Measurements from ENCODE around the gene MEF2D. TPM values are rescaled to one million over a fixed set of nuclear protein-coding genes. Genes with fewer than 3 reads are reported as not detected.
A peak's percentile ranks its signal among the peaks of the same experiment; 100 is the strongest.

MEF2D gene
- polyA plus RNA-seq, 1 donor (not counting 4 experiments of a cell fraction or from before 2014, with no cell fraction given): 9.3 TPM

DNA sequence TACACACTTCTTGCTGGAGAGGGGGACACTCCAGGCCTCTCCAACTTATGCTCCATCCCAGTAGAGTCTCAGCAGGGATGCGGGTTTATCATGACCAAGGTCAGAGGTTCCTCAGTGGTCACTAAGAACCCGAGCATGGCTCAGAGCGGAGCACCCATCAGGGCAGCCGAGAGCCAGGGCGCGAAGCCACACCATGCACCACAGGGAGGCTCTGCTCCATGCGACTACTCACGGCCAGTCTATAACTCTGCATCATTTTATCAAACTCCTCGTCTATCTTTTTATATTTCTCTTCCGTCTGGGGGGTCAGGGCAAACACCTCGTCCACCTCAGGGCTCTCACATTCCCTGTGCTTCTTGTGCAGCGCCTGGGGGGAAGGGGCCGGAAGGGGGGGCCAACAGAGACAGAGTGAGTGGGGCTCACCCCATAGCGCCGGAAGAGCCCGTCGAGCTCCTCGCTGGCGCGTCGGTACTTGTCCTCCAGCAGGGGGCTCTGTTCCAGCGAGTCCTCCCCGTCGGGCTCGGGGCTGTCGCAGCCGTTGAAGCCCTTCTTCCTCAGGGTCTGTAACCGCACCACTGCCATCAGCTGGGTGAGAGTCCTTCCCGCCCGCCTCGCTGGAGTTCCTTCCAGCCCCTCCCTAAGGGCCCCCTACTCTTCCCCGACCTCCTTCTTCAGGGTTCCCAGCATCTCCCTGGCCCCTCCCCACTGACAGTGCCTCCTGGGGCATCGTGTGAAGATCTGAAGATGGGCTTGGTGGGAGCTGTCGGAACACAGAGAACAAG lies 20.0 kb downstream of the MEF2D start:
- H3K4me3 ChIP-seq (ENCODE audit: control insufficient read depth in 2 of 3, extremely low read depth in 1 of 3, insufficient read depth in 2 of 3, low read depth in 1 of 3, low read length in 3 of 3): no peak overlapping the region
- peaks cover 17% of the 10 kb centered on the region for H3K79me2 ChIP-seq (ENCODE audit: control insufficient read depth, insufficient read depth, low read length)
- H3K27me3 ChIP-seq (ENCODE audit: control insufficient read depth, extremely low read depth, insufficient read depth, low read length): no peaks in the 10 kb centered on the region
- H3K27ac ChIP-seq (ENCODE audit: control insufficient read depth, insufficient read depth, low read length): no peak overlapping the region
- H3K9ac ChIP-seq (ENCODE audit: control insufficient read depth, extremely low read depth, insufficient read depth, low read length): no peak overlapping the region
- H3K9me1 ChIP-seq (ENCODE audit: control insufficient read depth, extremely low read depth, insufficient read depth, low read length): peaks cover 5% of the 10 kb centered on the region
- peaks cover 62 to 68% of the 10 kb centered on the region in 2 experiments for H3K36me3 ChIP-seq (ENCODE audit: control insufficient read depth in 2 of 2, extremely low read depth in 1 of 2, insufficient read depth in 2 of 2, low read length in 2 of 2)
- FAIRE-seq (no peak), DNase-seq (ENCODE audit: low read depth, low spot score) (no peak)
- no peak overlapping the region for H2AFZ ChIP-seq (ENCODE audit: control insufficient read depth, low read length)
- H3K9me3 ChIP-seq (ENCODE audit: control insufficient read depth, low read depth, low read length): no peaks in the 10 kb centered on the region
- H4K20me1 ChIP-seq (ENCODE audit: control insufficient read depth, extremely low read depth, insufficient read depth, low read length): peaks cover 9% of the 10 kb centered on the region
- H3K4me1 ChIP-seq (ENCODE audit: control insufficient read depth, extremely low read depth, insufficient read depth, low read length): peaks cover 16% of the 10 kb centered on the region
- dilution Hi-C loops (cut with MboI; ENCODE audit: extremely low pct_ligation_motif_present, low sequenced_read_pairs): no loop called here
- TF ChIP-seq, protein P1, sequence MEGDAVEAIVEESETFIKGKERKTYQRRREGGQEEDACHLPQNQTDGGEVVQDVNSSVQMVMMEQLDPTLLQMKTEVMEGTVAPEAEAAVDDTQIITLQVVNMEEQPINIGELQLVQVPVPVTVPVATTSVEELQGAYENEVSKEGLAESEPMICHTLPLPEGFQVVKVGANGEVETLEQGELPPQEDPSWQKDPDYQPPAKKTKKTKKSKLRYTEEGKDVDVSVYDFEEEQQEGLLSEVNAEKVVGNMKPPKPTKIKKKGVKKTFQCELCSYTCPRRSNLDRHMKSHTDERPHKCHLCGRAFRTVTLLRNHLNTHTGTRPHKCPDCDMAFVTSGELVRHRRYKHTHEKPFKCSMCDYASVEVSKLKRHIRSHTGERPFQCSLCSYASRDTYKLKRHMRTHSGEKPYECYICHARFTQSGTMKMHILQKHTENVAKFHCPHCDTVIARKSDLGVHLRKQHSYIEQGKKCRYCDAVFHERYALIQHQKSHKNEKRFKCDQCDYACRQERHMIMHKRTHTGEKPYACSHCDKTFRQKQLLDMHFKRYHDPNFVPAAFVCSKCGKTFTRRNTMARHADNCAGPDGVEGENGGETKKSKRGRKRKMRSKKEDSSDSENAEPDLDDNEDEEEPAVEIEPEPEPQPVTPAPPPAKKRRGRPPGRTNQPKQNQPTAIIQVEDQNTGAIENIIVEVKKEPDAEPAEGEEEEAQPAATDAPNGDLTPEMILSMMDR (optimal IDR thresholded peaks at IDR 0.05 in 1 of 3, IDR thresholded peaks at IDR 0.05 in 1 of 3, conservative IDR thresholded peaks at IDR 0.05 in 1 of 3; ENCODE audit: extremely low read depth in 1 of 3, insufficient read depth in 2 of 3, low read length in 3 of 3): peak; percentile 66 to 72 (median 72)
- no peak for TF ChIP-seq EZH2 (IDR thresholded peaks at IDR 0.05; ENCODE audit: low read length)
- H3K4me2 ChIP-seq (ENCODE audit: control insufficient read depth, extremely low read depth, insufficient read depth, low read depth, low read length): no peak overlapping the region

DNA sequence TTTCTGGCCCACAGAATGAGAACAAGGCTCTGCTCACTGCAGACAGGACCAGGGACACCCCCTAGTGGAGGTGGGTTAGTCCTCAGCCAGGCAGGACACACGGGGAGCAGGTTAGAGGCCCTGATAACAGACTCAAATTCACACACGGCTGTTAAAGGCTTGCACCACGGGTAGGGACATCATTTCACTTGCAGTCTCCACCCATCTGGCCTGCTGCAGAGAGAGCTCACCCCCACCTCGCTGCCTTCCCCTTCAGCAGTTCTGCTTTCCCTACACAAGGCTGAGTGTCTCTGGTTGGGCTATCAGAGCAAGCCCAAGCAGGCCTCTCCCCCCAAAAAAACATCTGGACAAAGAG lies 20.6 kb downstream of the MEF2D start:
- no peak overlapping the region for H3K9ac ChIP-seq (ENCODE audit: control insufficient read depth, extremely low read depth, insufficient read depth, low read length)
- H3K4me1 ChIP-seq (ENCODE audit: control insufficient read depth, extremely low read depth, insufficient read depth, low read length): peaks cover 17% of the 10 kb centered on the region
- DNase-seq (ENCODE audit: low read depth, low spot score) (no peak), FAIRE-seq (no peak)
- no peak overlapping the region for H2AFZ ChIP-seq (ENCODE audit: control insufficient read depth, low read length)
- H3K9me1 ChIP-seq (ENCODE audit: control insufficient read depth, extremely low read depth, insufficient read depth, low read length): peaks cover 5% of the 10 kb centered on the region
- H3K79me2 ChIP-seq (ENCODE audit: control insufficient read depth, insufficient read depth, low read length): peaks cover 13% of the 10 kb centered on the region
- no peak overlapping the region for H3K4me2 ChIP-seq (ENCODE audit: control insufficient read depth, extremely low read depth, insufficient read depth, low read depth, low read length)
- no peaks in the 10 kb centered on the region for H3K27me3 ChIP-seq (ENCODE audit: control insufficient read depth, extremely low read depth, insufficient read depth, low read length)
- no peak overlapping the region for H3K27ac ChIP-seq (ENCODE audit: control insufficient read depth, insufficient read depth, low read length)
- dilution Hi-C loops (cut with MboI; ENCODE audit: extremely low pct_ligation_motif_present, low sequenced_read_pairs): no loop called here
- no peak for TF ChIP-seq EZH2 (IDR thresholded peaks at IDR 0.05; ENCODE audit: low read length)
- TF ChIP-seq, protein P1 (optimal IDR thresholded peaks at IDR 0.05 in 1 of 3, IDR thresholded peaks at IDR 0.05 in 1 of 3, conservative IDR thresholded peaks at IDR 0.05 in 1 of 3; ENCODE audit: extremely low read depth in 1 of 3, insufficient read depth in 2 of 3, low read length in 3 of 3): peak; percentile 13 to 40 (median 29)
- H3K9me3 ChIP-seq (ENCODE audit: control insufficient read depth, low read depth, low read length): no peaks in the 10 kb centered on the region
- no peak overlapping the region for H3K4me3 ChIP-seq (ENCODE audit: control insufficient read depth in 2 of 3, extremely low read depth in 1 of 3, insufficient read depth in 2 of 3, low read depth in 1 of 3, low read length in 3 of 3)
- H3K36me3 ChIP-seq (ENCODE audit: control insufficient read depth in 2 of 2, extremely low read depth in 1 of 2, insufficient read depth in 2 of 2, low read length in 2 of 2): peaks cover 63 to 65% of the 10 kb centered on the region in 2 experiments
- H4K20me1 ChIP-seq (ENCODE audit: control insufficient read depth, extremely low read depth, insufficient read depth, low read length): peaks cover 7% of the 10 kb centered on the region

Data from keratinocyte (primary cell).